Body of pancreas (tissue), 4 donors: ENCODE measurements around the gene VTA1.

Experiments
- POLR2A ChIP-seq, 3 donors: fragments of 450-650 bp; IDR thresholded peaks; one replicate each; pipeline ENCODE4 v1.6.1; 2016; ENCODE audit warnings: antibody characterized with exemption in 3 of 3, mild to moderate bottlenecking in 2 of 3
- TF ChIP-seq, protein P1 (sequence below), 7 experiments: fragments of 450-650 bp in 4 of 7; fragments of 200-600 bp in 3 of 7; sonication (generic) in 3 of 7; IDR thresholded peaks; one replicate each; pipeline ENCODE4 v1.5.1; 2016 to 2019; ENCODE audit warnings: antibody characterized with exemption in 7 of 7

DNA sequence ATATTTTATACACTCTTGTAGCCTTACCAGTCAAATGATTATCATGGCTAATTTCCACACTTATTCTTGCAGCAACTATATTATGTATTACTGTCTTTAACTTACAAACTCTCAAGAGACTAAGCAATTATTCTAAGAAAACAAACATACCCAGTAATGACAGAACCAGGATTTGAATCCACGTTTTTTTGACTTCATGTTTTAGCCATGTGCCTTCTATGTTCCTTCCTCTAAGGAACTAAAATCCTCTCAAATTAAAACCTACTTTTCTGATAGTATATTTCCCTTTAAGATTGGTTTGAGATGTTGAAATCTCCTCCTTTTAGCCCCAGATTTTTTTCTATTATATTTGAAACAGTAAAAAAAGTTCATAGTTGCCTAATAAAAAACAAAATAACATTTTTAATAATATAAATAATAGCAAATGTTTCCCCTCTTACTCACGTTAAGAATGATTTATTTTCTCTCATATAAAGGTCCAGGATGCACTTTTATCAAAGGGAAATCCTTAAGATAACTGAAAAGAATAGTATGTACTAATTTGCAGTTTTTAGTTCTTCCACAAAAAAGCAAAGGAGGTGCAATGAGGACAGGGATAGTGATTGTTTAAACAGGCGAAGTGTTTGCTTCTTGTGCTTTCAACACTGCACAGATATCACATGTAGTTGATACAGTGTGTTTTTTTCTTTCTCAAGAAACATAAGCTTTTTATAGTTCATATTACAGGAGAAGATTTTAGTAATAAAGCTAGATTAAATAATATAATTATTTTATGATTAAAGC, 54.0 kb downstream of the VTA1 start:
- TF ChIP-seq, protein P1, sequence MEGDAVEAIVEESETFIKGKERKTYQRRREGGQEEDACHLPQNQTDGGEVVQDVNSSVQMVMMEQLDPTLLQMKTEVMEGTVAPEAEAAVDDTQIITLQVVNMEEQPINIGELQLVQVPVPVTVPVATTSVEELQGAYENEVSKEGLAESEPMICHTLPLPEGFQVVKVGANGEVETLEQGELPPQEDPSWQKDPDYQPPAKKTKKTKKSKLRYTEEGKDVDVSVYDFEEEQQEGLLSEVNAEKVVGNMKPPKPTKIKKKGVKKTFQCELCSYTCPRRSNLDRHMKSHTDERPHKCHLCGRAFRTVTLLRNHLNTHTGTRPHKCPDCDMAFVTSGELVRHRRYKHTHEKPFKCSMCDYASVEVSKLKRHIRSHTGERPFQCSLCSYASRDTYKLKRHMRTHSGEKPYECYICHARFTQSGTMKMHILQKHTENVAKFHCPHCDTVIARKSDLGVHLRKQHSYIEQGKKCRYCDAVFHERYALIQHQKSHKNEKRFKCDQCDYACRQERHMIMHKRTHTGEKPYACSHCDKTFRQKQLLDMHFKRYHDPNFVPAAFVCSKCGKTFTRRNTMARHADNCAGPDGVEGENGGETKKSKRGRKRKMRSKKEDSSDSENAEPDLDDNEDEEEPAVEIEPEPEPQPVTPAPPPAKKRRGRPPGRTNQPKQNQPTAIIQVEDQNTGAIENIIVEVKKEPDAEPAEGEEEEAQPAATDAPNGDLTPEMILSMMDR (IDR thresholded peaks at IDR 0.05) = no peak
- TF ChIP-seq POLR2A (IDR thresholded peaks at IDR 0.05) = no peak
